AG04450 (cell line): ENCODE results near the gene NRCAM. TPM values are rescaled to one million over a fixed set of nuclear protein-coding genes. Genes with fewer than 3 reads are reported as not detected.

Experiments
- CTCF ChIA-PET: fragments of 300-600, 350-600 bp; formaldehyde crosslinking; extraction: SDS; loops from one replicate; lab custom pipeline; 2022; ENCODE audit warnings: antibody characterized with exemption, inconsistent platforms; lab: Charles Lee
- POLR2A ChIA-PET: fragments of 350-600 bp; formaldehyde crosslinking; extraction: SDS; loops from one replicate; lab custom pipeline; 2021; ENCODE audit warnings: antibody characterized with exemption, inconsistent platforms; lab: Yijun Ruan, JAX
- DNase-seq: peaks from one replicate; pipeline ENCODE4 v3.0.0-alpha.2; 2011; ENCODE audit warnings: low read depth, low spot score
- H3K27ac ChIP-seq: one replicate; pipeline ENCODE4 v1.5.1; 2012; ENCODE audit warnings: low read depth, low read length, control low read depth
- H3K27me3 ChIP-seq: one replicate; pipeline ENCODE4 v1.6.0; 2012; ENCODE audit warnings: low read length; ENCODE audit not compliant: control insufficient read depth, insufficient read depth
- H3K4me3 ChIP-seq: 2 replicates; pipeline ENCODE4 v1.5.1; 2011; ENCODE audit warnings: mild to moderate bottlenecking, low read depth, low read length, control low read depth
- H3K9me3 ChIP-seq: 2 replicates; pipeline ENCODE4 v1.5.1; 2012; ENCODE audit warnings: low read length; ENCODE audit not compliant: control insufficient read depth, insufficient read depth
- CTCF ChIP-seq: IDR thresholded peaks from 2 replicates; pipeline ENCODE4 v1.5.1; 2011; ENCODE audit warnings: low read depth, low read length, control low read depth, inconsistent platforms
- polyA plus RNA-seq: library from polyadenylated mRNA; depleted of rRNA; stranded (reverse); fragments of >200 nt; gene quantifications from 2 replicates; pipeline ENCODE4 v1.2.3, GENCODE V29; 2011

The NRCAM gene
- polyA plus RNA-seq, 1 experiment = 0.66 TPM

- no peak for TF ChIP-seq CTCF
- ChIA-PET CTCF (no interaction called here), POLR2A (no interaction called here)
- DNase-seq = no peak
- Histone ChIP-seq H3K4me3 (no peak overlapping the region), H3K9me3 (no peaks in the 10 kb centered on the region), H3K27me3 (peaks cover 2% of the 10 kb centered on the region), H3K27ac (no peak overlapping the region)
These were observed 156.8 kb downstream of the NRCAM start for GRCh38 chr7:108299251-108299973.

GRCh38 chr7:108296911-108297310, 159.3 kb downstream of the NRCAM start:
- peaks cover 2% of the 10 kb centered on the region for H3K27me3 ChIP-seq
- no peak for TF ChIP-seq CTCF
- H3K27ac ChIP-seq = no peak overlapping the region
- no peak overlapping the region for H3K4me3 ChIP-seq
- ChIA-PET POLR2A (no interaction called here), CTCF (no interaction called here)
- no peak for DNase-seq
- H3K9me3 ChIP-seq = no peaks in the 10 kb centered on the region

GRCh38 chr7:108294595-108294994, 161.6 kb downstream of the NRCAM start:
- Histone ChIP-seq H3K4me3 (no peak overlapping the region), H3K9me3 (no peaks in the 10 kb centered on the region), H3K27me3 (peaks cover 9% of the 10 kb centered on the region), H3K27ac (no peak overlapping the region)
- POLR2A ChIA-PET = no interaction called here
- CTCF ChIA-PET = interaction anchor here (0.6 kb wide), 1 partner anchor 34 kb away, joined by 5 read pairs; no protein-coding TSS in a partner anchor
- no peak for DNase-seq
- TF ChIP-seq CTCF = no peak

GRCh38 chr7:108293149-108293612, 163.1 kb downstream of the NRCAM start:
- Histone ChIP-seq H3K9me3 (no peaks in the 10 kb centered on the region), H3K27me3 (peaks cover 9% of the 10 kb centered on the region), H3K4me3 (no peak overlapping the region), H3K27ac (no peak overlapping the region)
- no peak for TF ChIP-seq CTCF
- ChIA-PET CTCF (no interaction called here), POLR2A (no interaction called here)
- DNase-seq = no peak

GRCh38 chr7:108292541-108292940, 163.7 kb downstream of the NRCAM start:
- POLR2A ChIA-PET = no interaction called here
- no peak overlapping the region for H3K4me3 ChIP-seq
- H3K9me3 ChIP-seq = no peaks in the 10 kb centered on the region
- no peak overlapping the region for H3K27ac ChIP-seq
- CTCF ChIA-PET = no interaction called here
- no peak for DNase-seq
- TF ChIP-seq CTCF = no peak
- peaks cover 9% of the 10 kb centered on the region for H3K27me3 ChIP-seq
